H9 (cell line): ENCODE data around the gene KLHL34. TPM values are rescaled to one million over a fixed set of nuclear protein-coding genes. Genes with fewer than 3 reads are reported as not detected.

Experiments
- DNase-seq: peaks from one replicate; pipeline ENCODE4 v3.0.0-alpha.2; 2017
- H2AFZ ChIP-seq: one replicate; pipeline ENCODE4 v1.6.1; 2013; ENCODE audit warnings: mild to moderate bottlenecking, low read length, control low read depth, moderate library complexity
- H2AK5ac ChIP-seq: 2 replicates; pipeline ENCODE4 v1.6.1; 2013; ENCODE audit warnings: low read length, control low read depth, mixed read lengths; ENCODE audit not compliant: insufficient read length
- H2BK120ac ChIP-seq: one replicate; pipeline ENCODE4 v1.6.1; 2013; ENCODE audit warnings: low read depth, mild to moderate bottlenecking, low read length, control low read depth, inconsistent platforms; ENCODE audit not compliant: poor library complexity, severe bottlenecking
- H2BK12ac ChIP-seq: 2 replicates; pipeline ENCODE4 v1.6.1; 2013; ENCODE audit warnings: low read length, control low read depth, mixed read lengths, low read depth; ENCODE audit not compliant: insufficient read length
- H2BK15ac ChIP-seq: 2 replicates; pipeline ENCODE4 v1.6.1; 2013; ENCODE audit warnings: low read depth, low read length, control low read depth
- H2BK20ac ChIP-seq: one replicate; pipeline ENCODE4 v1.6.1; 2013; ENCODE audit warnings: low read depth, mild to moderate bottlenecking, low read length, control low read depth, inconsistent platforms; ENCODE audit not compliant: poor library complexity, severe bottlenecking
- H2BK5ac ChIP-seq: 2 replicates; pipeline ENCODE4 v1.6.1; 2013; ENCODE audit warnings: low read length, control low read depth, mixed read lengths; ENCODE audit not compliant: insufficient read length
- H3K14ac ChIP-seq: 2 replicates; pipeline ENCODE4 v1.6.1; 2013; ENCODE audit warnings: low read length, control low read depth; ENCODE audit not compliant: insufficient read depth
- H3K18ac ChIP-seq: 2 replicates; pipeline ENCODE4 v1.6.1; 2013; ENCODE audit warnings: low read depth, mild to moderate bottlenecking, mixed read lengths, low read length, control low read depth; ENCODE audit not compliant: insufficient read length
- H3K23ac ChIP-seq: 2 replicates; pipeline ENCODE4 v1.6.1; 2013; ENCODE audit warnings: low read length, control low read depth, mixed read lengths, low read depth; ENCODE audit not compliant: insufficient read length
- H3K23me2 ChIP-seq: 2 replicates; pipeline ENCODE4 v1.6.1; 2013; ENCODE audit warnings: low read depth, mild to moderate bottlenecking, mixed read lengths, low read length, control low read depth; ENCODE audit not compliant: insufficient read length, poor library complexity, severe bottlenecking
- H3K27ac ChIP-seq: 2 replicates; pipeline ENCODE4 v1.5.1; 2013; ENCODE audit warnings: low read length, control low read depth, mixed read lengths, low read depth; ENCODE audit not compliant: insufficient read length
- H3K27me3 ChIP-seq: 2 replicates; pipeline ENCODE4 v1.6.1; 2013; ENCODE audit warnings: low read length, control low read depth, inconsistent platforms; ENCODE audit not compliant: insufficient read depth
- H3K4ac ChIP-seq: 2 replicates; pipeline ENCODE4 v1.6.1; 2013; ENCODE audit warnings: low read depth, mild to moderate bottlenecking, control low read depth, inconsistent platforms, low read length, moderate library complexity
- H3K4me1 ChIP-seq: 2 replicates; pipeline ENCODE4 v1.6.1; 2013; ENCODE audit warnings: low read length, control low read depth, inconsistent platforms; ENCODE audit not compliant: insufficient read depth
- H3K4me2 ChIP-seq: 2 replicates; pipeline ENCODE4 v1.6.1; 2013; ENCODE audit warnings: low read length, control low read depth, mixed read lengths; ENCODE audit not compliant: insufficient read length, insufficient read depth
- H3K56ac ChIP-seq: 2 replicates; pipeline ENCODE4 v1.6.1; 2013; ENCODE audit warnings: low read depth, mild to moderate bottlenecking, mixed read lengths, low read length, control low read depth; ENCODE audit not compliant: insufficient read length
- H3K79me1 ChIP-seq: 2 replicates; pipeline ENCODE4 v1.6.1; 2013; ENCODE audit warnings: low read depth, mild to moderate bottlenecking, moderate library complexity, low read length, control low read depth, inconsistent platforms; ENCODE audit not compliant: insufficient read depth, poor library complexity, severe bottlenecking
- H3K79me2 ChIP-seq: 2 replicates; pipeline ENCODE4 v1.6.1; 2013; ENCODE audit warnings: low read length, control low read depth, inconsistent platforms; ENCODE audit not compliant: insufficient read depth
- H3K9ac ChIP-seq: 2 replicates; pipeline ENCODE4 v1.6.1; 2013; ENCODE audit warnings: low read length, control low read depth, mixed read lengths; ENCODE audit not compliant: insufficient read length; ENCODE audit errors: extremely low read depth
- H3K9me3 ChIP-seq: one replicate; pipeline ENCODE4 v1.6.1; 2013; ENCODE audit warnings: low read depth, low read length, inconsistent platforms; ENCODE audit not compliant: control insufficient read depth
- H3T11ph ChIP-seq: one replicate; pipeline ENCODE4 v1.6.1; 2013; ENCODE audit warnings: mild to moderate bottlenecking, low read length, control low read depth, inconsistent platforms
- H4K20me1 ChIP-seq: one replicate; pipeline ENCODE4 v1.6.1; 2013; ENCODE audit not compliant: control insufficient read depth, insufficient read length, insufficient read depth
- H4K5ac ChIP-seq: 2 replicates; pipeline ENCODE4 v1.6.1; 2013; ENCODE audit warnings: low read depth, mild to moderate bottlenecking, mixed read lengths, low read length, control low read depth; ENCODE audit not compliant: insufficient read length
- H4K8ac ChIP-seq: replicated peaks from 2 replicates; pipeline ENCODE4 v1.6.1; 2013; ENCODE audit warnings: low read length, control low read depth, mixed read lengths, low read depth; ENCODE audit not compliant: insufficient read length
- H4K91ac ChIP-seq: 2 replicates; pipeline ENCODE4 v1.6.1; 2013; ENCODE audit warnings: low read depth, mild to moderate bottlenecking, moderate library complexity, mixed read lengths, low read length, control low read depth; ENCODE audit not compliant: insufficient read length
- H3K27ac Mint-ChIP-seq, 3 experiments: 2 replicates in 2 of 3; 3 replicates in 1 of 3; pipeline ENCODE4 v1.8.0; 2020 to 2021; ENCODE audit warnings: mixed read lengths in 3 of 3, mild to moderate bottlenecking in 1 of 3, moderate library complexity in 1 of 3
- H3K27me3 Mint-ChIP-seq: 2 replicates; pipeline ENCODE4 v1.8.0; 2021; ENCODE audit warnings: low read depth, mild to moderate bottlenecking, moderate library complexity, mixed read lengths
- H3K36me3 Mint-ChIP-seq, 3 experiments: 2 replicates in 2 of 3; 3 replicates in 1 of 3; pipeline ENCODE4 v1.8.0; 2020 to 2021; ENCODE audit warnings: low read depth in 3 of 3, mixed read lengths in 3 of 3; ENCODE audit not compliant: insufficient read depth in 1 of 3
- H3K4me1 Mint-ChIP-seq, 2 experiments: 2 replicates each; pipeline ENCODE4 v1.8.0; 2020; ENCODE audit warnings: mixed read lengths in 2 of 2
- H3K4me3 Mint-ChIP-seq, 2 experiments: 2 replicates in 1 of 2; 3 replicates in 1 of 2; pipeline ENCODE4 v1.8.0; 2020 to 2021; ENCODE audit warnings: mild to moderate bottlenecking in 2 of 2, mixed read lengths in 2 of 2, moderate library complexity in 1 of 2
- H3K9me3 Mint-ChIP-seq, 2 experiments: 2 replicates in 1 of 2; 3 replicates in 1 of 2; pipeline ENCODE4 v1.8.0; 2020; ENCODE audit warnings: mild to moderate bottlenecking in 2 of 2, mixed read lengths in 2 of 2, moderate library complexity in 1 of 2
- WGBS: extraction: QIAGEN DNeasy Blood & Tissue Kit; methylation state at CpG from one replicate; pipeline ENCODE4 v1.1.7; 2013; ENCODE audit warnings: missing lambda C conversion rate, low lambda C conversion rate, mixed read lengths; ENCODE audit not compliant: insufficient read length; ENCODE audit errors: extremely low coverage; 5-methylcytosine and 5-hydroxymethylcytosine counted together
- total RNA-seq: library from RNA; stranded (reverse); gene quantifications from 2 replicates; pipeline ENCODE4 v1.2.1, GENCODE V29; 2021
- TF ChIP-seq, protein P1 (sequence below): fragments of 200-600 bp; sonication (generic); conservative IDR thresholded peaks from 3 replicates; pipeline ENCODE4 v1.8.0; 2021; ENCODE audit warnings: antibody characterized with exemption, mild to moderate bottlenecking

Gene KLHL34
- total RNA-seq, 1 experiment from 2014 or later, result not detected

DNA sequence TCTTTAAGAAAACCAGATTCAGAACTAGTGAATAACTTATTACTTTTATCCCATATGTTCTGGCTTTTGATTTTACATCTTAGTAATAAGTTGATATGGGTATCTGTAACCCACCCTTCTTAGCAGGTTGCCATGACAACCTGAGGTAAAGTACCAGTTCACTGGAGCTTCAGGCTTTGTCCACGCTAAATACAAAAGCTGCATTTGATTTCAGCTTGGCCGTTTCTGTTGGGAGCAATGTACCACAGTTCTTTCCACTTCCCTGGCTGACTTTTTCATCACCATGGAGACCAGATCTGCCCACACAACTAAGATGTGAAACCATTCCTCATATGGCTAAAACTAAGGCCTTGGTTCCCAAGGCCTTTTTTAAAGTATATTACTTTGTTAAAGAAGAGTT is 26.1 kb downstream of the KLHL34 start:
- H2BK20ac ChIP-seq, result no peak overlapping the region
- no peak overlapping the region for H3K14ac ChIP-seq
- no peak overlapping the region for H4K91ac ChIP-seq
- H3K23ac ChIP-seq, result no peak overlapping the region
- no peak overlapping the region for H3K4me3 Mint-ChIP-seq
- no peak overlapping the region for H3K4ac ChIP-seq
- H3K9ac ChIP-seq, result no peak overlapping the region
- peaks cover 19 to 26% (median 24%) of the 10 kb centered on the region in 3 experiments for H3K36me3 Mint-ChIP-seq
- no peak overlapping the region for H2BK12ac ChIP-seq
- H3K79me1 ChIP-seq, result no peaks in the 10 kb centered on the region
- no peaks in the 10 kb centered on the region for H3K9me3 ChIP-seq
- H4K5ac ChIP-seq, result no peak overlapping the region
- no peaks in the 10 kb centered on the region for H3K79me2 ChIP-seq
- no peak overlapping the region for H2BK120ac ChIP-seq
- no peak overlapping the region for H2AFZ ChIP-seq
- H4K20me1 ChIP-seq, result no peaks in the 10 kb centered on the region
- H3K18ac ChIP-seq, result no peak overlapping the region
- no peaks in the 10 kb centered on the region for H3K23me2 ChIP-seq
- no peak for DNase-seq
- no peak overlapping the region for H3K27ac Mint-ChIP-seq
- H3K56ac ChIP-seq, result no peak overlapping the region
- no CpG with 5 or more reads among the region's 2 CpGs for WGBS
- H3K27me3 Mint-ChIP-seq, result no peaks in the 10 kb centered on the region; the same call in 1 of the 2 replicates
- H3K4me1 ChIP-seq, result no peaks in the 10 kb centered on the region
- no peak overlapping the region for H3T11ph ChIP-seq
- no peak overlapping the region for H3K27ac ChIP-seq
- no peak overlapping the region for H2BK5ac ChIP-seq
- peaks cover 10 to 17% of the 10 kb centered on the region in 2 experiments; a peak in 3 of 4 replicates for H3K4me1 Mint-ChIP-seq
- no peak overlapping the region for H4K8ac ChIP-seq
- TF ChIP-seq, protein P1, sequence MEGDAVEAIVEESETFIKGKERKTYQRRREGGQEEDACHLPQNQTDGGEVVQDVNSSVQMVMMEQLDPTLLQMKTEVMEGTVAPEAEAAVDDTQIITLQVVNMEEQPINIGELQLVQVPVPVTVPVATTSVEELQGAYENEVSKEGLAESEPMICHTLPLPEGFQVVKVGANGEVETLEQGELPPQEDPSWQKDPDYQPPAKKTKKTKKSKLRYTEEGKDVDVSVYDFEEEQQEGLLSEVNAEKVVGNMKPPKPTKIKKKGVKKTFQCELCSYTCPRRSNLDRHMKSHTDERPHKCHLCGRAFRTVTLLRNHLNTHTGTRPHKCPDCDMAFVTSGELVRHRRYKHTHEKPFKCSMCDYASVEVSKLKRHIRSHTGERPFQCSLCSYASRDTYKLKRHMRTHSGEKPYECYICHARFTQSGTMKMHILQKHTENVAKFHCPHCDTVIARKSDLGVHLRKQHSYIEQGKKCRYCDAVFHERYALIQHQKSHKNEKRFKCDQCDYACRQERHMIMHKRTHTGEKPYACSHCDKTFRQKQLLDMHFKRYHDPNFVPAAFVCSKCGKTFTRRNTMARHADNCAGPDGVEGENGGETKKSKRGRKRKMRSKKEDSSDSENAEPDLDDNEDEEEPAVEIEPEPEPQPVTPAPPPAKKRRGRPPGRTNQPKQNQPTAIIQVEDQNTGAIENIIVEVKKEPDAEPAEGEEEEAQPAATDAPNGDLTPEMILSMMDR, result no peak
- peaks cover 10 to 25% of the 10 kb centered on the region in 2 experiments; a peak in 4 of 5 replicates for H3K9me3 Mint-ChIP-seq
- no peaks in the 10 kb centered on the region for H3K27me3 ChIP-seq
- H2AK5ac ChIP-seq, result no peak overlapping the region
- H3K4me2 ChIP-seq, result no peak overlapping the region
- H2BK15ac ChIP-seq, result no peak overlapping the region
